Body of pancreas (tissue), 4 donors: ENCODE measurements around the gene FCN1.

Experiments
- POLR2A ChIP-seq, 3 donors: fragments of 450-650 bp; IDR thresholded peaks; one replicate each; pipeline ENCODE4 v1.6.1; 2016; ENCODE audit warnings: antibody characterized with exemption in 3 of 3, mild to moderate bottlenecking in 2 of 3
- TF ChIP-seq, protein P1 (sequence below), 7 experiments: fragments of 450-650 bp in 4 of 7; fragments of 200-600 bp in 3 of 7; sonication (generic) in 3 of 7; IDR thresholded peaks; one replicate each; pipeline ENCODE4 v1.5.1; 2016 to 2019; ENCODE audit warnings: antibody characterized with exemption in 7 of 7

DNA sequence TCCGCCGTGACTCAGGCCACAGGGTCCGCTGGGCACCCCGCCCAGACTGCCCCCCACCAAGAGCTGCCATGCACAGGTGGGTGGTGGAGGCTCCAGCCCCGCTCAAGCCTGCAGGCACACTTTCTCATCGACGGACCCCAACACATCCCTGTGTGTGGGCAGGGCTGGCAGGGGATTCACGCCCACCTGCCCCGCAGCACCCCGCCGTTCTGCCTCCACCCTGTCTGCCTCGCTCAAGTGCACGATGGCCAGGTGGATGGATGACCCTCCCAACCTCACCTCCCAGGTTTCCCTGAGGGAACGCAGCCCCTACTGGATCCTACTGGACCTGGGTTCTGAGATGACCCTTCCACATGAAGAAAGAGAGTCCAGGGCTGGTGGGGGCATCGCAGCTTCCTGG, 26.1 kb upstream of the FCN1 start:
- no peak for TF ChIP-seq POLR2A (IDR thresholded peaks at IDR 0.05)
- TF ChIP-seq, protein P1, sequence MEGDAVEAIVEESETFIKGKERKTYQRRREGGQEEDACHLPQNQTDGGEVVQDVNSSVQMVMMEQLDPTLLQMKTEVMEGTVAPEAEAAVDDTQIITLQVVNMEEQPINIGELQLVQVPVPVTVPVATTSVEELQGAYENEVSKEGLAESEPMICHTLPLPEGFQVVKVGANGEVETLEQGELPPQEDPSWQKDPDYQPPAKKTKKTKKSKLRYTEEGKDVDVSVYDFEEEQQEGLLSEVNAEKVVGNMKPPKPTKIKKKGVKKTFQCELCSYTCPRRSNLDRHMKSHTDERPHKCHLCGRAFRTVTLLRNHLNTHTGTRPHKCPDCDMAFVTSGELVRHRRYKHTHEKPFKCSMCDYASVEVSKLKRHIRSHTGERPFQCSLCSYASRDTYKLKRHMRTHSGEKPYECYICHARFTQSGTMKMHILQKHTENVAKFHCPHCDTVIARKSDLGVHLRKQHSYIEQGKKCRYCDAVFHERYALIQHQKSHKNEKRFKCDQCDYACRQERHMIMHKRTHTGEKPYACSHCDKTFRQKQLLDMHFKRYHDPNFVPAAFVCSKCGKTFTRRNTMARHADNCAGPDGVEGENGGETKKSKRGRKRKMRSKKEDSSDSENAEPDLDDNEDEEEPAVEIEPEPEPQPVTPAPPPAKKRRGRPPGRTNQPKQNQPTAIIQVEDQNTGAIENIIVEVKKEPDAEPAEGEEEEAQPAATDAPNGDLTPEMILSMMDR (IDR thresholded peaks at IDR 0.05): no peak
